Cortex of kidney (tissue), 1 donor: ENCODE measurements around the gene SLCO1B1.

Experiments
- DNase-seq: peaks from one replicate; lab custom pipeline; 2025; lab: John Stamatoyannopoulos, UW

Gene SLCO1B1

DNA sequence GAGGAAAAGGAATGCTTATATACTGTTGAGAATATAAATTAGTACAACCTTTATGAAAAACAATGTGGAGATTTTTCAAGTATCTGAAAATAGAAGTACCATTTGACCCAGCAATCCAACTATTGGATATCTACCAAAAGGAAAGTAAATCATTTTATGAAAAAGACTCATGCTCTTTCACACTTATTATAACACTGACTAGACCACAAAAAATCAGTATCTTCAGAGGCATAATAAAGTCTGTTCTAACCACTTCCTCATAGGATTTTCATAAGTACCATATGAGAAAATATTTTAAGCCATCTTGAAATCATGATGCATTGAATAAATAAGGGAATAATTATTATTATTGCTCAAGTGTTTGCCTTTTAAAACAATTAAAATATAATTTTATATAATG, 90.8 kb downstream of the SLCO1B1 start:
- DNase-seq, result no peak

DNA sequence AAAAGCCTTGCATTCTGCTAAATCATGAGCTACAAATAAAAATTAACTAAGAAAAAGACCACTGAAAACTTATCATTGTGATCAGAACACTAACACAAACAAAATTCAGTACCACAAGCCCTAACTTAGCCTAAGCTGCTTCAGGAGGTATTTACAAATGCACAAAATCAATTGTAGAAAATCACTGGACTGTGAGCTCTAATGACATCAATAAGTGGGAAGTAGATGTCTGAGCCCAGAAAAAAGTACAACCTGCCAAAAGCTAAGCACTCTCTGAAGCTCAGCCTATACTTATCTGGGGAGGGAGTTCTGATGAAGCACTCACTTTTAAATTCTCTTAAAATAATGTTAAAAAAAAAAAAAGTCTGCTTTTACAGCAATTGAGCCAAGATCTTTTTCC, 92.9 kb downstream of the SLCO1B1 start:
- no peak for DNase-seq

DNA sequence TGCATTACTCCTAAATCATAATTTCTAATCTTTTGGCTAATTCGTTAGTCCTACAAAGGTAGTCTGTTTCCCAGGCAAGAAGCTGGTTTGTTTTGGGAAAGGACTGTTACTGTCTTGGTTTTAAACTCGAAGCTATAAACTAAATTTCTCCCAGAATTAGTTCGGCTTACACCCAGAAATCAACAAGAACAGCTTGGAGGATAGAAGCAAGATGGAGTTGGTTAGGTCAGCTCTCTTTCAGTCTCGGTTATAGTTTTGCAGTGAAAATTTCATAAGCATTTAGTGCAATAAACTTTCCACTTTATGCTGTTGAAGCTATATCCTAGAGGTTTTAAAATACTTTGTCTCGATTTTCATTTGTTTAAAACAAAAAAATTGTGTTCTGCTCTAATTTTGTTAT, 103.4 kb downstream of the SLCO1B1 start:
- no peak for DNase-seq

DNA sequence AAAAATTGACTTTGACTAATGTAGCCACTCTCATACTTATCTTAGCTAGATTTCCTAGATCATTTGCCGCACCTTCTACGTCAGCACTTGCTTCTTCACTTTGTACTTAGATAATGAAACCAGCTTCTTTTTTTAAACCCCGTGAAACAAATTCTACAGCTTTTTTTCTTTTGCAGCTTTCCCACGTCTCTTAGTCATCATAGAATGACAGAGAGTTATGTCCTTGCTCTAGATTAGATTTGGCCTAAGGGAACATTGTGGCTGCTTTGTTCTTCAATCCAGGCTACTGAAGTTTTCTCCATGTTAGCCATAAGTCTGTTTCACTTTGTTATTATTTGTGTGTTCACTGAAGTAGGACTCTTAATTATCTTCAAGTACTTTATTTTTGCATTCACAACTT, 108.9 kb downstream of the SLCO1B1 start:
- no peak for DNase-seq

DNA sequence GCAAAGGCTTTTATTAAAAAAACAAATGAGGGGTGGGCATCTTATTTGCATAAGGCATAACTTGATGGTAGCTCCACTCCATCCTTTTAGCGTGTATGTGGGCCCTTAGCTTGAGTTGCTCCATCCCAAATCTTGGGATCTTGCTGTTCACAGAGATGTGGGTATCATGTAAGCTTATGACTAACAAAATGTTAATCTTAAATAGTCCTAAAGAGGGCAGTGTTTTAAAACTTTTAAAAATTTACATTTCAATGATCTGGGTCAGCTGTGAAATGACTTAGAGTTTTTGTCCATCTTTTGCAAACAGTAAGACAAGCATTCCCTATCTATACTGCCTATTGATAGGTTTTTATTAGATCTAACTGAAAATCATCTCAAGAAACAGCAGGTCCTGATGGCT, 117.7 kb downstream of the SLCO1B1 start:
- no peak for DNase-seq

DNA sequence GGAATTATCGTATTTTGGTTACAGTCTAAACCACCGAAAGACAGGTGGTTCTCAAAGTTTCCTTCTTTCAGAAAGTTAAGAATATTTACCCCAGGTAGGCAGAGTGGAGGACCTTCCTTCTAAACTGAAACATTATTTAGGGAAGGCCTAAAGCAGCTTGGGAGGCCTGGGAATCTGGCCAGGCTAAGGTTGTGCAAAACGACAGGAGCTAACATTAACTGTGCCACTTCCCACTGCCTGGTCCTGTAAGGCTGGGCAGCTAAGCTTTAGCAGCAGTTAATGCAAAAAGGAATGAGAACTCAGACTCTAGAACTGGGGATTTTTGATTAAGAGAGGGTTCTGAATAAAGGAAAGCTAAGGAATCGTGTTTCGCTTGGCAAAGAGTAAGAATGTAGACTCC, 121.1 kb downstream of the SLCO1B1 start:
- DNase-seq, result no peak

DNA sequence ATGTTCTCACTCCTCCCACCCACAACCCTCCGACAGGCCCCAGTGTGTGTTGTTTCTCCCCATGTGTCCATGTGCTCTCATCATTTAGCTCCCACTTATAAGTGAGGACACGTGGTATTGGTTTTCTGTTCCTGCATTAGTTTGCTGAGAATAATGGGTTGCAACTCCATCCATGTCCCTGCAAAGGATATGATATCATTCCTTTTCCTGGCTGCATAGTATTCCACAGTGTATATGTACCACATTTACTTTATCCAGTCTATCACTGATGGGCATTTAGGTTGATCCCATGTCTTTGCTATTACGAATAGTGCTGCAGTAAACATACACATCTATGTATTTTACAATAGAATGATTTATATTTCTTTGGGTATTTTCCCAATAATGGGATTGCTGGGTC, 126.2 kb downstream of the SLCO1B1 start:
- DNase-seq, result no peak

DNA sequence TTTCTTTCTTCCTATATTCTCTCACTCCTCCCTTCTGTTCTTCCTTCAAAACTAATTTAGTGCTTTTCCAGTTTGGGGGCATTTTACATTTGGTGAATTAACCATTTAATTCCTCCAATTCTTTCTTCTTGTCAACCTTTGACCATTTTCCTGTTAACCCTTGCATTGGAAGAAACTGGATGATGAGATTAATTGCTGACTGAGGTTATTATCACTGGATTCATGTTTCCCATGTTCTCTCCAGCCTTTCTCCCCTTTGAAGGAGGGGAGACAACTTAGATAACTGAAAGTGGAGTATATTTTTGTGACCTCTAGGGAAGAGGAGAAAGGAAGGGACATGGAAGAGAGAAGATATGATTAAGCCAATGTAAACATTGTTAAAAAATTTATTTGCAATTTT, 133.2 kb downstream of the SLCO1B1 start:
- no peak for DNase-seq

DNA sequence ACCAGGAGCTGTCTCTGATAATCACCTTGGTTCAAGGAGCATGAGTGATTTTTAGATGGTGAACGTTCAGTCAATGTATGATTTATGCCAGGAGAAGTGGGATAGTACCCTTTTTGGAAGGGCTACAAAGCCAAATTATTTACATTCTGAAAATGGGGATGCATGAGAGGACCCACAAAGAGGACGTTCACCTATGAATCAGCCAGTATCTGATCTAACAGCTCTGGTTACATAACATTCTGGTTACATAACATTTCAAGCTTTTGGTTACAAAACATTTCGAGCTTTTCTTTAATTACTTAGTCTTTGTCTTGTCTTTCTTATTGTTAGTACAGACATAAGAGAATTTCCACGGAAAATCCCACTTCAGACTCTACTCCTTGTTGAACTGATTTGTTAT, 134.9 kb downstream of the SLCO1B1 start:
- no peak for DNase-seq

DNA sequence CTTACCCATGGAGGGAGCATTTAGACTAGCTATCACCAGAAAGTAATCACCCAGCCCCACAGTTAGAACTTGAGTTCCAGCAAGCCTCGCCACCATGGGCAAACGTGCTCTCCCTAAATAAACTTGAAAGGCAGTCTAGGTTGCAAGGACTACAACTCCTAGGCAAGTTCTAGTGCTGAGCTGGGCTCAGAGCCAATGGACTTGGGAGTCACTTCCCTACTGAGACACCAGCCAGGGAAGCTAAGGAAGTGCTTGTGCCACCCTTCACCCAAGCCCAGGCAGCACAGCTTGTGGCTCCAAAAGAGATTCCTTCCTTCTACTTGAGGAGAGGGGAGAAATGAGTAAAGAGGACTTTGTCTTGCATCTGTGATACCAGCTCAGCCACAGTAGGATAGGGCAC, 145.8 kb downstream of the SLCO1B1 start:
- DNase-seq, result no peak
